A673 (cell line): ENCODE data around the gene PLP1.

Source experiments
- CTCF ChIP-seq: fragments of 300-800, 200-600 bp; sonication (generic); conservative IDR thresholded peaks from 2 replicates; pipeline ENCODE4 v1.5.1; 2017; ENCODE audit warnings: low read depth, mild to moderate bottlenecking, antibody characterized with exemption, low read length, moderate library complexity, mixed read lengths
- EZH2 ChIP-seq: fragments of 200-600 bp; sonication (generic); IDR thresholded peaks from 2 replicates; pipeline ENCODE4 v1.6.1; 2017; ENCODE audit warnings: borderline replicate concordance, low read depth, mild to moderate bottlenecking, mixed read lengths, antibody characterized with exemption, low read length; ENCODE audit not compliant: poor library complexity, severe bottlenecking

GRCh38 chrX:103831803-103832544 lies 55.3 kb downstream of the PLP1 start, which contains the start of gene RAB9B:
- TF ChIP-seq CTCF (no peak), EZH2 (no peak)
